Mesangial cell (primary cell): Measurements from ENCODE around the gene MCM5. TPM values are rescaled to one million over a fixed set of nuclear protein-coding genes. Genes with fewer than 3 reads are reported as not detected.

Experiments
- total RNA-seq: library from RNA; depleted of rRNA; stranded (reverse); fragments of >200 nt; gene quantifications from 2 replicates; pipeline ENCODE4 v1.2.3, GENCODE V29; 2015

MCM5 gene
- 19.6 and 105 TPM in 2 replicates for total RNA-seq

DNA sequence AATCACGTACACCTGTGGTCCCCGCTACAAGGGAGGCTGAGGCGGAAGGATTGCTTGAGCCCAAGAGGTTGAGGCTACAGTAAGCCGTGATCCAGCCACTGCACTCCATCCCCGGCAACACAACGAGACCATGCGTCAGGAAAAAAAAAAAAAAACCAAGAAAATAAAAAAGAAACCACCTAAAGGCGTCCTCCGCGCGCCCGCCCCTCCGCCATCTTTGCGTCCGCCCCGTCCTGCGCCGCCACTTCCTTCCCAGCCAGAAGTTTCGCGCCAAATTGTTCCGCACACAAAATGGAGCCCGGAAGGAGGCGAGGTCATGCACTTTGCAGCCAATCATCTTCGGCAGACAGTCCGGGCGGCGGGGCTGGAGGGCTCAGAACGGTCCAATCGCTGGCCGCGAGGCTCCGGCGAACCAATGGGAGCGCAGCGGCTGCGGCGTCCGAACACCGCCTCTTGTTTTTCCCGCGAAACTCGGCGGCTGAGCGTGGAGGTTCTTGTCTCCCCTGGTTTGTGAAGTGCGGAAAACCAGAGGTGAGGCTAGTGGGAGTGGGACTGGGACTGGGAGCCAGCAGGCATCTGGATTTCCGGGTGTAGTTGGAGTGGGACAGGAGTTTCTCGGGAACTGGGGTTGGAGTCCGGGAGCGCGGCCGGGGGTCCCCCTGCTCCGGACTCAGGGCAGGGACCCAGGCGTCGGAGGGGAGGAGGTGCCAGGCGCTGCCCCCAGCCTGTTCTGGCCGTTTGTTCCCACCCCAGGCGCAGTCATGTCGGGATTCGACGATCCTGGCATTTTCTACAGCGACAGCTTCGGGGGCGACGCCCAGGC, at the start of gene MCM5:
TSS of gene MCM5 (plus strand) at position 463 of the 823 bp plus-strand sequence. CDS start at position 762, 299 bp downstream.

DNA sequence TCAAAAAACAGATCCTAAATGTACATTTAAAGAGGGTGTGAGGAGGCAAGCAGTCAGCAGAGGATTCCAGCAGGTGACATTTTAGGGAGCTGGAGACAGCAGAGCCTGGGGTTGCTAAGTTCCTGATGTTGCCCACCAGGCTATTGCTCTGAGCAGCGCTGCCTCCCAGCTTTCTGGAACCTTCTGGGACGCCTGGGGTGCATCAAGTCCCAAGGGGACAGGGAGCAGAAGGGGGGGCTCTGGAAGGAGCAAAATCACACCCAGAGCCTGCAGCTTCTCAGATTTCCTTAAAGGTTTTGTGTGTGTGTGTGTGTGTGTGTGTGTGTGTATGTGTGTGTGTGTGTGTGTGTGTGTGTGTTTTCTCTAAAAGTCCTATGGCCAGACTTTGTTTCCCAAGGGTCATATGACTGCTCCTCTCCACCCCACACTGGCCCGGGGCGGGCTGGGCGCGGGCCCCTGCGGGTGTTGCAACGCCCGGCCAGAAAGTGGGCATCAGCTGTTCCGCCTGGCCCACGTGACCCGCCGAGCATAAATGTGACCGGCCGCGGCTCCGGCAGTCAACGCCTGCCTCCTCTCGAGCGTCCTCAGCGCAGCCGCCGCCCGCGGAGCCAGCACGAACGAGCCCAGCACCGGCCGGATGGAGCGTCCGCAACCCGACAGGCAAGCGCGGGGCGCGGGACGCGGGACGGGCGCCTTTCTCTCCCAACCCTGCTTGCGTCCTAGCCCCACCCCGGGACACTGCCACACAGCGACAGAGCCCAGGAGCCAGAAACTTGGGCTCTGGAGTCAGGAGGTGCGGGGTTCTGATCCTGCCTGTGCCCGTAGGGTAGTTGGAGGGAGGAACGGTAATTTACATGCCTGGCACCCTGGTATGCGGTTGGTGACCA, 19.2 kb upstream of the MCM5 start, which contains the start of gene HMOX1:
TSS of gene HMOX1 (plus strand) at position 560 of the 887 bp plus-strand sequence. CDS start at position 638, 78 bp downstream.

Other genes with a start within 250 kb of the MCM5 start
- gene HMGXB4, start 142.6 kb upstream of the MCM5 start, total RNA-seq: 10.4 and 15.3 TPM in 2 replicates
- gene TOM1, start 100.2 kb upstream of the MCM5 start, total RNA-seq: 20.9 and 50.5 TPM in 2 replicates
- gene HMOX1, start 19.0 kb upstream of the MCM5 start, total RNA-seq: 2.8 and 11.0 TPM in 2 replicates
- gene RASD2, start 140.7 kb downstream of the MCM5 start, total RNA-seq: under 0.01 and 0.13 TPM in 2 replicates
- not detected in 2 replicates for gene MB, start 217.2 kb downstream of the MCM5 start, total RNA-seq
- 4.4 and 9.0 TPM in 2 replicates for gene APOL6, start 248.3 kb downstream of the MCM5 start, total RNA-seq